ENCODE results near the gene ITPKA.

GRCh38 chr15:41487802-41488201 is 5.9 kb upstream of the ITPKA start:
- TF ChIP-seq CTCF (IDR thresholded peaks at IDR 0.05) (no peak), POLR2A (IDR thresholded peaks at IDR 0.05) (no peak)

Measured in Peyer's patch (tissue), 4 donors.